Myocyte (in vitro differentiated cells): ENCODE results near the gene COQ3. TPM values are rescaled to one million over a fixed set of nuclear protein-coding genes. Genes with fewer than 3 reads are reported as not detected.
A peak's percentile ranks its signal among the peaks of the same experiment; 100 is the strongest.

Experiments used
- DNase-seq: peaks from one replicate; pipeline ENCODE4 v3.0.0-alpha.2; 2012; ENCODE audit warnings: low read depth
- total RNA-seq: library from RNA; depleted of rRNA; stranded (reverse); fragments of >200 nt; gene quantifications from 2 replicates; pipeline ENCODE4 v1.2.3, GENCODE V29; 2014

The COQ3 gene
- total RNA-seq, 1 donor from 2014 or later = 4.1 TPM

DNA sequence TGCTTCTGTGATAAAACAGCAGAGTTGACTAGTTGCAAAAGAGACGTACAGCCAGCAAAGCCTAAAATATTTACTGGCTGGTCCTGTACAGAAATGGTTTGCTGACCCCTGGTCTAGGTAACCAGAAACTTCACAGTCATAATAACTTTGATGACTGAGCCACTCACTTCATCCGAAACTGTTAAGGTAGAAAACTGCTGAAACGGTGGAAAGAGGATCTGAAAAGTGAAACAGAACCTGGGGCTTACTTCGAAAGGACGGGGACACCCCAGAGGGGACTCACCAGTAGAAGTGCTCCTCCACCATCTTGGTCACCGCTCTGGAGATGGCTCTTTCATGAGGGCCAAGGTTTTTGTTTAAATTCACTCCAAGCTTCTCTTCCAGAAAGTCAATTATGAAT lies 60.9 kb downstream of the COQ3 start:
- DNase-seq = no peak

DNA sequence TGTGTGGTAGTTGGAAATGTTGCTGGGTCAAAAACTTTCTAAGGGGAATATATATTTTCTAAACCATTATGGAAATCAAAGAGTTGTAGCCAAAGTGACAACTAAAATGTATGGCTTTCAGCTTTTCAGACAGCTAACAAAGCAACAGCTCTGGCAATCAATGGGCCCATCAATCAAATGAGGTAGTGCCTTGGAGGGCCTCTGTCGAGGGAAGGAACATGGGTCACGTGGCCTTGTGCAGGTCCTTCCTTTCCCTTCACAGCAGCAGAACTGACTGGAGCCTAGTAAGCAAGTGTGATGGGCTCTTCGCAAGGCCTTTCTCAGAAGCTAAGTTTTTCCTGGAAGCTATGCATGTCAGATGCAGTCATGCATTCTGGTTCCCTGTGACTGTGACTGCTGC lies 62.5 kb downstream of the COQ3 start:
- DNase-seq = no peak

DNA sequence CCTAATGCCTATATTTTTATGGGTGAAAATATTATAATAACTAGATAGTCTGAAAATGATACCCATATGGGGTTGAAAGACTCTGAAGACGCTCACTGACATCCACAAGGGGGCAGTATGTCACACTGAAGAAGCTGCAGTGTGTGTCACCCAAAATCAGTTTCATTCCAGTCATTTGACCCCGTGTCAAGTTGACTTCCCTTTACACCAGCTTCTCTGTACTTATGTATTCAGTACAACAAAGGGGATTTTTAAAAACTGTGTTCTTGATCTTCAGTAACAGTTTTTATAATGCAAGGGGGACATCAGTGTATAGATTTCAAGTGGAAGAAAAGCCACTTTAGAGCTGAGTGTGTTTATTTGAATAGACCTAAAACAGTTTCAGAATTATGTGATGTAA lies 63.8 kb downstream of the COQ3 start:
- DNase-seq = peak; percentile 82

DNA sequence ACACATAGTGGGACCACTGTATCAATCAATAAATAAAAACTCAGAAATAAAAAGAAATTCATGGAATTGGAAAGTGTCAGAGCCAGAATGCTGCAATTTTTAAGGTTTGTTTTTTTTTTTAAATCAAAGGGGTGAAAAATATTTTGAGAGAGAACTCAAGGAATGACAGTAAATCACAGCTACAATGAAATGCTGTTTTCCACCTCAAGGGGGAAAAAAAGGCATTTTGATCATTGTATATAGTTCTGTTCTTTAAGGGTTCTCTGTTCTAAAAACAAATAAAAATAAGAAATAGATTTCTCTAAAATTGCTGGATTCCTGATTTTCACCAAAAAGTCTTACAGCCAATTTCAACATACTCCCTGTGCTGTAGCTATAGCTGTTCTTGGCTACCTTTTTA lies 69.0 kb downstream of the COQ3 start:
- DNase-seq = no peak

Other genes starting within 250 kb of the COQ3 start
- 0.11 and 3.0 TPM in 2 replicates for gene FAXC, start 44.5 kb downstream of the COQ3 start, total RNA-seq
- 108 and 117 TPM in 2 replicates for gene PNISR, start 31.1 kb upstream of the COQ3 start, total RNA-seq
- gene USP45, start 121.2 kb upstream of the COQ3 start, total RNA-seq = 12.8 and 15.2 TPM in 2 replicates
- 50.5 and 52.9 TPM in 2 replicates for gene CCNC, start 174.5 kb upstream of the COQ3 start, total RNA-seq
- not detected in 2 replicates for gene PRDM13, start 212.6 kb upstream of the COQ3 start, total RNA-seq